ENCODE results near the gene JAG1.

Gene JAG1

GRCh38 chr20:10652660-10653261 is 21.0 kb downstream of the JAG1 start:
- no peak for DNase-seq (ENCODE audit: low spot score)

DNA sequence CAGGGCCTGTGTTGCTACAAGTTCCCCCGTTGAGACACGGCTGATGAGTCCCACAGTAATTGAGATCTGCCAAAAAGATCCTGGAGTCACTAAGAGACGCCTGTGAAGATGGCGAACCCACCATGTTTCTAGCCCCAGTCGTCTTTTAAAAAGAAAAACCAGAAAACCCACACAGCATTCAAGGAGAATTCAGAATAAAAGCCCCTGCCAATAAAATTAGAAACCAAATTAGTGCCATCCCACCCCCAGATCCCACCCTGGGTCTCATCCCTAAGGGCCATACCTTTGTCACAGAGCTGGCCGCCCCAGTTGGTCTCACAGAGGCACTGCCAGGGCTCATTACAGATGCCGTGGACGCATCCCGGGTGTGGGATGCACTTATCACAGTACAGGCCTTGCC is 21.6 kb downstream of the JAG1 start:
- no peak for DNase-seq (ENCODE audit: low spot score)

GRCh38 chr20:10651227-10651990 is 22.4 kb downstream of the JAG1 start:
- DNase-seq (ENCODE audit: low spot score) = no peak

DNA sequence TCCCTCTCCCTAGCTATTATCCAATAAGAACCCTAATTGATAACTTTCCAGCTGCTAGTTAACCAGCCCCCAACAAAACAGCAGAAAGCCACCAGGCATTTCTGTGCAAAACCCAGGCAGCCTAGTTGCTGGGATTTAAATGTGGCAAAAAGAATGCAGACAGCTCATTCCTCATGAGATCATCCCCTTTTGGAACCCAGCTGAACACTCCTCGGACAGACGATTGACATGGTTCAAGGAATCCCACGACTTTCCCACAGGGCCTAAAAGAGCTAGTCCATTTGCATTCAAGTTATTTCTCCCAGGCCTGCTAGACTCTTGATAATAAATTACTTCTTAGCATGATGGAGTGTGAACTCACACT is 24.0 kb downstream of the JAG1 start:
- DNase-seq (ENCODE audit: low spot score) = no peak

DNA sequence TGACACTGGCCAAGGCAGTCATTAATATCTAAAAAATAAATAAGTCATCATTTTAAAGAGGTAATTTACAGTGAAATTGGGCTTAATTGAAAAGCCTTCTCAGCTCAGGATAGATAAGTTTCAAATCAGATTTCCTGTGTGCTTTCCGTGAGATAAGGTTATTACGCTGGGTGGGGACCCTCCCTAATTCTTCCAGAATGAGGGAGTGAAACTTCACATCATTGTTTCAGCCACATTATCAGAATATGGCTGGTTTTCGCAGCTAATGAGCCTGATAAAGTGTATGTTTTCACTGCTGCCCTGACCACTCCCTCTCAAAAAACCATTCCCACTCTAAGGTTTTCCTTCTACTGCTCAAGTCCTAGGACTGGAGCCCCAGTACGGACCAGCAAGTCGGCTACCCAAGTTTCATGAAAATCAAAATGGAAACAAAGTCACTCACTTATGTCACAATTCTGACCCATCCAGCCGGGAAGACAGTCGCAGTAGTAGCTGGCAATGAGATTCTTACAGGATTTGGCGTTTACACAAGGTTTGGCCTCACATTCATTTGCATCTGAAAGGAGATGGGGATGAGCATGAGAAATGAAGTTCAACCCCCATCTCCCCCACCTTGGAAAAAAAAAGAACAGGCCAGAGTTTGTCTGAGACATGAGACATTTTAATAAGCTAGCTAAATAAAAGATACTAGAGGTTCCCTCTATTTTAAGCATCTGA is 24.6 kb downstream of the JAG1 start:
- DNase-seq (ENCODE audit: low spot score) = no peak

DNA sequence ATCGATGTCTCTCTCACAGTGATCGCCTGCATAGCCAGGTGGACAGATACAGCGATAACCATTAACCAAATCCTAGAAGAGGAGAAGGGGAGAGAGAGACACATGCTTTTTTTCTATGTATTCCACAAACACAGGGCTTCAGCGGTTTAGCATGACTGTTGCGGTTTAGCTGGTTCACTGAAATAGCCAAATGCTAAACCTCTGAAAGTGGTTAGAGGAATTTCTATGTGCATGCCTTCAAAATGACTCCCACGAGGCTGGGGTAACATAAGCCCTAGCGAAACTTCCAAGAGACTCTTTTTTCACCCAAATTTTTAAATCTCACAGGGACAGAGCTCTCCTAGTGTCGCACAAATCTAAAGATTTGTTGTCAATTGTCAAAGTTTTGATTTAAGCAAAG is 25.1 kb downstream of the JAG1 start:
- DNase-seq (ENCODE audit: low spot score) = no peak

DNA sequence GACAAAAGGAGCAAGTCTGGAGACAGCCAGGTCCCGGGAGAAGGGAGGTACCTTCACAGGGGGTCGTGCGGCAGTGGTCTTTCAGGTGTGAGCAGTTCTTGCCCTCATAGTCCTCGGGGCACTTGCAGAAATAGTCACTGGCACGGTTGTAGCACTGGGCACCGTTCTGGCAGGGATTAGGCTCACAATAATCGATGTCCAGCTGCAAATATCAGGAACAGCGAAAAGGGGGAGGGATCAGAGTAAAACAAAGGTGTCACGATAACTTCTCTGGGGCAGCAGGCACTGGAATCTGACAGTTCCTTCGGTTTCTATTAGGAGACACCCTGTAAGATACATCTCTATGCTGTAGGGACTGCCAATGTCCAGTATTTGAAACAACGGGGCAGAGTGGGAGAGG is 25.9 kb downstream of the JAG1 start:
- no peak for DNase-seq (ENCODE audit: low spot score)

- no peak for DNase-seq (ENCODE audit: low spot score)
Measured at GRCh38 chr20:10647471-10647870, 26.3 kb downstream of the JAG1 start.

GRCh38 chr20:10646886-10647420 is 26.8 kb downstream of the JAG1 start:
- no peak for DNase-seq (ENCODE audit: low spot score)

GRCh38 chr20:10646006-10646405 is 27.8 kb downstream of the JAG1 start:
- DNase-seq (ENCODE audit: low spot score) = no peak

- DNase-seq (ENCODE audit: low spot score) = no peak
Measured at GRCh38 chr20:10645205-10645570, 28.6 kb downstream of the JAG1 start.

- DNase-seq (ENCODE audit: low spot score) = no peak
Measured at GRCh38 chr20:10644458-10645204, 29.2 kb downstream of the JAG1 start.

GRCh38 chr20:10643560-10643873 is 30.3 kb downstream of the JAG1 start:
- DNase-seq (ENCODE audit: low spot score) = no peak

GRCh38 chr20:10642856-10643559 is 30.8 kb downstream of the JAG1 start:
- DNase-seq (ENCODE audit: low spot score) = no peak

GRCh38 chr20:10641893-10642292 is 31.9 kb downstream of the JAG1 start:
- DNase-seq (ENCODE audit: low spot score) = no peak

GRCh38 chr20:10641467-10641866 is 32.3 kb downstream of the JAG1 start:
- DNase-seq (ENCODE audit: low spot score) = no peak

GRCh38 chr20:10640897-10641296 is 32.9 kb downstream of the JAG1 start:
- no peak for DNase-seq (ENCODE audit: low spot score)

GRCh38 chr20:10639737-10640556 is 33.9 kb downstream of the JAG1 start:
- DNase-seq (ENCODE audit: low spot score) = no peak

DNA sequence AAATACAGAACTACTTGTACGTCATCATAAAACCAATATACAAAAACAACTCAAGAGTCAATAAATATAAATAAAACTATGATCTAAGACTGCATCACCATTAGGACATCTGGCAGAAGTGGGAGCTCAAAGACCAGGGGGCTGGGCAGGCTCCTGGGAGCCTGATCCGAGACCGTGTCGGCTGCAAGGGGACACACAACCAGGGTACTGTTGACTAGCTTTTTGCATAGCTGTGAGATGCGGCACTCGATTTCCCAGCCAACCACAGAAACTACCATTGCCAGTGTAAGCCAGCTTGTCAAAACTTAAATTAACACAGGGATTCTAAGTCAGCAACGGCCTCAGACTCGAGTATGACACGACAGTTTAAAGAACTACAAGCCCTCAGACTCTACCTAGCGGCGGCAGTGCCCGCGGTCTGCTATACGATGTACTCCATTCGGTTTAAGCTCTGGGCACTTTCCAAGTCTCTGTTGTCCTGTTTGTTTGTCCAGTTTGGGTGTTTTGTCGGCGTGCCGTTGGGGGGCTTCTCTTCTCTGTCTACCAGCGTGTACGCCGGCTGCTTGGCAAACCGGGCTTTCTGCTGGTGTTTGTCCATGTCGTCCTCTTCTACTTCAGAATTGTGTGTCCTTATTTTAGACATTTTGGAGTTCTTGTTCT is 34.6 kb downstream of the JAG1 start:
- DNase-seq (ENCODE audit: low spot score) = no peak

GRCh38 chr20:10637563-10637962 is 36.2 kb downstream of the JAG1 start:
- no peak for DNase-seq (ENCODE audit: low spot score)
